ENCODE measurements around the gene TSC22D1.
"Not testable (repeated sequence)": the region's sequence is repeated elsewhere in the genome, so short reads cannot be mapped to it uniquely, and the experiment has no call there.

Gene TSC22D1

GRCh38 chr13:44514278-44514677 lies 61.9 kb downstream of the TSC22D1 start:
- H3K27ac Mint-ChIP-seq = no peak overlapping the region
- H3K27me3 Mint-ChIP-seq (ENCODE audit: low read depth, poor library complexity) = peaks cover 3% of the 10 kb centered on the region
- DNase-seq = no peak
- H3K4me3 Mint-ChIP-seq = no peak overlapping the region
- TF ChIP-seq CTCF (IDR thresholded peaks at IDR 0.05) = no peak
- peaks cover 36% of the 10 kb centered on the region for H3K36me3 Mint-ChIP-seq (ENCODE audit: low read depth)
- peaks cover 7% of the 10 kb centered on the region for H3K4me1 Mint-ChIP-seq
- H3K9me3 Mint-ChIP-seq = peaks cover 8% of the 10 kb centered on the region

- H3K27me3 Mint-ChIP-seq (ENCODE audit: low read depth, poor library complexity); H3K9me3 Mint-ChIP-seq; H3K27ac Mint-ChIP-seq; DNase-seq; H3K4me3 Mint-ChIP-seq: not testable (repeated sequence)
- peaks cover 36% of the 10 kb centered on the region for H3K36me3 Mint-ChIP-seq (ENCODE audit: low read depth)
- H3K4me1 Mint-ChIP-seq = peaks cover 26% of the 10 kb centered on the region
Measured at GRCh38 chr13:44509853-44510252, 66.3 kb downstream of the TSC22D1 start.

- no peak for TF ChIP-seq CTCF (IDR thresholded peaks at IDR 0.05)
- peaks cover 3% of the 10 kb centered on the region for H3K27me3 Mint-ChIP-seq (ENCODE audit: low read depth, poor library complexity)
- H3K27ac Mint-ChIP-seq = peak overlapping the region; percentile 89
- H3K36me3 Mint-ChIP-seq (ENCODE audit: low read depth) = peaks cover 26% of the 10 kb centered on the region
- H3K9me3 Mint-ChIP-seq = peaks cover 8% of the 10 kb centered on the region
- DNase-seq = no peak
- peaks cover 26% of the 10 kb centered on the region for H3K4me1 Mint-ChIP-seq
- H3K4me3 Mint-ChIP-seq = no peak overlapping the region
Measured at GRCh38 chr13:44508562-44509077, 67.5 kb downstream of the TSC22D1 start.

GRCh38 chr13:44507639-44508038 lies 68.5 kb downstream of the TSC22D1 start:
- peaks cover 3% of the 10 kb centered on the region for H3K27me3 Mint-ChIP-seq (ENCODE audit: low read depth, poor library complexity)
- DNase-seq = no peak
- H3K4me3 Mint-ChIP-seq = no peak overlapping the region
- peaks cover 26% of the 10 kb centered on the region for H3K4me1 Mint-ChIP-seq
- H3K9me3 Mint-ChIP-seq = peaks cover 4% of the 10 kb centered on the region
- TF ChIP-seq CTCF (IDR thresholded peaks at IDR 0.05) = no peak
- H3K27ac Mint-ChIP-seq = no peak overlapping the region
- H3K36me3 Mint-ChIP-seq (ENCODE audit: low read depth) = peaks cover 24% of the 10 kb centered on the region

- no peak overlapping the region for H3K4me3 Mint-ChIP-seq
- no peaks in the 10 kb centered on the region for H3K27me3 Mint-ChIP-seq (ENCODE audit: low read depth, poor library complexity)
- H3K4me1 Mint-ChIP-seq = peaks cover 26% of the 10 kb centered on the region
- peaks cover 16% of the 10 kb centered on the region for H3K36me3 Mint-ChIP-seq (ENCODE audit: low read depth)
- no peak for DNase-seq
- peak overlapping the region; percentile 13 for H3K27ac Mint-ChIP-seq
- no peaks in the 10 kb centered on the region for H3K9me3 Mint-ChIP-seq
- no peak for TF ChIP-seq CTCF (IDR thresholded peaks at IDR 0.05)
Measured at GRCh38 chr13:44506719-44507118, 69.4 kb downstream of the TSC22D1 start.

- Mint-ChIP-seq H3K27ac (peak overlapping the region; percentile 17), H3K9me3 (no peaks in the 10 kb centered on the region), H3K4me3 (no peak overlapping the region), H3K4me1 (peaks cover 26% of the 10 kb centered on the region), H3K36me3 (ENCODE audit: low read depth) (peaks cover 11% of the 10 kb centered on the region), H3K27me3 (ENCODE audit: low read depth, poor library complexity) (no peaks in the 10 kb centered on the region)
- no peak for DNase-seq
- TF ChIP-seq CTCF (IDR thresholded peaks at IDR 0.05) = no peak
Measured at GRCh38 chr13:44506251-44506650, 69.9 kb downstream of the TSC22D1 start.

All from nephron progenitor cell (in vitro differentiated cells).